Endodermal cell (in vitro differentiated cells): Measurements from ENCODE around the gene ANGPTL8. TPM values are rescaled to one million over a fixed set of nuclear protein-coding genes. Genes with fewer than 3 reads are reported as not detected.
A peak's percentile ranks its signal among the peaks of the same experiment; 100 is the strongest.

Experiments used
- DNase-seq: peaks from one replicate; pipeline ENCODE4 v3.0.0-alpha.2; 2017
- H3K27ac ChIP-seq: 2 replicates; pipeline ENCODE4 v1.5.1; 2013; ENCODE audit warnings: mild to moderate bottlenecking, low read depth, low read length, moderate library complexity
- H3K27me3 ChIP-seq: 2 replicates; pipeline ENCODE4 v1.6.1; 2013; ENCODE audit warnings: mild to moderate bottlenecking, low read length, moderate library complexity; ENCODE audit not compliant: insufficient read depth, control insufficient read depth, poor library complexity, severe bottlenecking
- H3K36me3 ChIP-seq: 2 replicates; pipeline ENCODE4 v1.7.0; 2013; ENCODE audit warnings: mild to moderate bottlenecking, low read length, moderate library complexity; ENCODE audit not compliant: control insufficient read depth, insufficient read depth
- H3K4me1 ChIP-seq: one replicate; pipeline ENCODE4 v1.7.0; 2013; ENCODE audit warnings: low read length; ENCODE audit not compliant: control insufficient read depth, insufficient read depth
- H3K4me3 ChIP-seq: 2 replicates; pipeline ENCODE4 v1.5.1; 2013; ENCODE audit warnings: mild to moderate bottlenecking, low read length, moderate library complexity
- H3K9ac ChIP-seq: 2 replicates; pipeline ENCODE4 v1.6.1; 2013; ENCODE audit warnings: mild to moderate bottlenecking, low read length, moderate library complexity; ENCODE audit not compliant: poor library complexity, severe bottlenecking; ENCODE audit errors: extremely low read depth
- H3K9me3 ChIP-seq: 2 replicates; pipeline ENCODE4 v1.6.1; 2013; ENCODE audit warnings: mild to moderate bottlenecking, low read length, moderate library complexity; ENCODE audit not compliant: control insufficient read depth
- H3K27ac Mint-ChIP-seq: 2 replicates; pipeline ENCODE4 v1.8.0; 2020; ENCODE audit warnings: mixed read lengths
- H3K27me3 Mint-ChIP-seq: 2 replicates; pipeline ENCODE4 v1.8.0; 2021; ENCODE audit warnings: mild to moderate bottlenecking, mixed read lengths; ENCODE audit not compliant: insufficient read depth
- H3K36me3 Mint-ChIP-seq: 2 replicates; pipeline ENCODE4 v1.8.0; 2020; ENCODE audit warnings: low read depth, mixed read lengths
- H3K4me1 Mint-ChIP-seq: 2 replicates; pipeline ENCODE4 v1.8.0; 2020; ENCODE audit warnings: mixed read lengths
- H3K4me3 Mint-ChIP-seq: 2 replicates; pipeline ENCODE4 v1.8.0; 2020; ENCODE audit warnings: mild to moderate bottlenecking, moderate library complexity, mixed read lengths
- H3K9me3 Mint-ChIP-seq: 2 replicates; pipeline ENCODE4 v1.8.0; 2020; ENCODE audit warnings: mild to moderate bottlenecking, mixed read lengths
- WGBS, 2 experiments: methylation state at CpG; one replicate each; pipeline versions ENCODE4 v1.1.5 to v1.1.7; 2013; ENCODE audit warnings: missing lambda C conversion rate in 2 of 2, mixed read lengths in 1 of 2; ENCODE audit not compliant: insufficient coverage in 1 of 2, insufficient read length in 1 of 2; 5-methylcytosine and 5-hydroxymethylcytosine counted together
- total RNA-seq, 2 donors: library from RNA; stranded (reverse); fragmentation: NEBNext Ultra II Directional in 1 of 2; extraction: Animal tissue kit (Norgen Biotek cat#: 25700) in 1 of 2; gene quantifications; 2 replicates in 1 of 2; 3 replicates in 1 of 2; pipeline ENCODE4 v1.2.1, GENCODE V29; 2021
- TF ChIP-seq, protein P1 (sequence below): fragments of 200-600 bp; sonication (generic); conservative IDR thresholded peaks from 2 replicates; pipeline ENCODE4 v1.5.0; 2021; ENCODE audit warnings: antibody characterized with exemption, mild to moderate bottlenecking

Gene ANGPTL8
- total RNA-seq, 2 donors from 2014 or later, result not detected

GRCh38 chr19:11261971-11262839, 22.8 kb downstream of the ANGPTL8 start, which contains the start of gene DOCK6:
Gene DOCK6, minus strand, starts transcription at chr19:11262524. Its CDS starts 84 bp downstream, at chr19:11262440.
- no peaks in the 10 kb centered on the region for H3K9me3 Mint-ChIP-seq
- peak; percentile 79 for DNase-seq
- H3K4me3 Mint-ChIP-seq, result peak within 1 kb of the TSS; percentile 67
- no peak within 1 kb of the TSS for H3K27ac Mint-ChIP-seq
- H3K27me3 Mint-ChIP-seq, result peaks cover 2% of the 10 kb centered on the region
- no peaks in the 10 kb centered on the region for H3K36me3 ChIP-seq
- H3K36me3 Mint-ChIP-seq, result no peaks in the 10 kb centered on the region
- H3K4me1 Mint-ChIP-seq, result no peaks in the 10 kb centered on the region
- peak within 1 kb of the TSS; percentile 53 for H3K9ac ChIP-seq
- peak within 1 kb of the TSS; percentile 83 for H3K4me3 ChIP-seq
- no peaks in the 10 kb centered on the region for H3K9me3 ChIP-seq
- H3K27ac ChIP-seq, result no peak within 1 kb of the TSS
- 2 to 4% methylated on average over 17 to 91 of the region's 91 CpGs for WGBS, 2 experiments
- H3K4me1 ChIP-seq, result no peaks in the 10 kb centered on the region
- no peaks in the 10 kb centered on the region for H3K27me3 ChIP-seq
- TF ChIP-seq, protein P1, sequence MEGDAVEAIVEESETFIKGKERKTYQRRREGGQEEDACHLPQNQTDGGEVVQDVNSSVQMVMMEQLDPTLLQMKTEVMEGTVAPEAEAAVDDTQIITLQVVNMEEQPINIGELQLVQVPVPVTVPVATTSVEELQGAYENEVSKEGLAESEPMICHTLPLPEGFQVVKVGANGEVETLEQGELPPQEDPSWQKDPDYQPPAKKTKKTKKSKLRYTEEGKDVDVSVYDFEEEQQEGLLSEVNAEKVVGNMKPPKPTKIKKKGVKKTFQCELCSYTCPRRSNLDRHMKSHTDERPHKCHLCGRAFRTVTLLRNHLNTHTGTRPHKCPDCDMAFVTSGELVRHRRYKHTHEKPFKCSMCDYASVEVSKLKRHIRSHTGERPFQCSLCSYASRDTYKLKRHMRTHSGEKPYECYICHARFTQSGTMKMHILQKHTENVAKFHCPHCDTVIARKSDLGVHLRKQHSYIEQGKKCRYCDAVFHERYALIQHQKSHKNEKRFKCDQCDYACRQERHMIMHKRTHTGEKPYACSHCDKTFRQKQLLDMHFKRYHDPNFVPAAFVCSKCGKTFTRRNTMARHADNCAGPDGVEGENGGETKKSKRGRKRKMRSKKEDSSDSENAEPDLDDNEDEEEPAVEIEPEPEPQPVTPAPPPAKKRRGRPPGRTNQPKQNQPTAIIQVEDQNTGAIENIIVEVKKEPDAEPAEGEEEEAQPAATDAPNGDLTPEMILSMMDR, result peak; percentile 73

DNA sequence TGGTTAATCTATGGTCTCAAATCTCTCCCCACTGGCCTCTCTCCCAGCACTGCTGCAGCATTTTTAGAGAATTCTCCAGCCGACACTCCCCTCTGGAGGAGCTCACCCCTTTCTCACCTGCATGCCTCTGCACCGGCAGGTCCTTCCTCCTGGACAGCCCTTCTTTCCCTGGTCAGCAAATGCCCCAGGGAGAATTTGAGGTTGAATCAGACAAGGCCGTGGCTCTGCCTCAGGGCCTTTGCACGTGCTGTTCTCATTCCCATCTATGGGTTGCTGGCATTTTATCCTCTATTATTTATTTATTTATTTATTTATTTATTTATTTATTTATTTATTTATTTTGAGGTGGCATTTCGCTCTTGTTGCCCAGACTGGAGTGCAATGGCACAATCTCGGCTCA, 24.3 kb downstream of the ANGPTL8 start:
- TF ChIP-seq, protein P1, result no peak
- no peaks in the 10 kb centered on the region for H3K9me3 ChIP-seq
- no peaks in the 10 kb centered on the region for H3K4me1 ChIP-seq
- H3K4me3 Mint-ChIP-seq, result peak overlapping the region; percentile 67
- no peaks in the 10 kb centered on the region for H3K36me3 ChIP-seq
- no peaks in the 10 kb centered on the region for H3K36me3 Mint-ChIP-seq
- no peak overlapping the region for H3K27ac Mint-ChIP-seq
- H3K27me3 ChIP-seq, result no peaks in the 10 kb centered on the region
- peaks cover 2% of the 10 kb centered on the region for H3K27me3 Mint-ChIP-seq
- no peak for DNase-seq
- H3K9ac ChIP-seq, result no peak overlapping the region
- WGBS, 2 experiments, result 98 to 100% methylated on average over 1 to 4 of the region's 6 CpGs
- H3K27ac ChIP-seq, result no peak overlapping the region
- no peak overlapping the region for H3K4me3 ChIP-seq
- no peaks in the 10 kb centered on the region for H3K4me1 Mint-ChIP-seq
- no peaks in the 10 kb centered on the region for H3K9me3 Mint-ChIP-seq

DNA sequence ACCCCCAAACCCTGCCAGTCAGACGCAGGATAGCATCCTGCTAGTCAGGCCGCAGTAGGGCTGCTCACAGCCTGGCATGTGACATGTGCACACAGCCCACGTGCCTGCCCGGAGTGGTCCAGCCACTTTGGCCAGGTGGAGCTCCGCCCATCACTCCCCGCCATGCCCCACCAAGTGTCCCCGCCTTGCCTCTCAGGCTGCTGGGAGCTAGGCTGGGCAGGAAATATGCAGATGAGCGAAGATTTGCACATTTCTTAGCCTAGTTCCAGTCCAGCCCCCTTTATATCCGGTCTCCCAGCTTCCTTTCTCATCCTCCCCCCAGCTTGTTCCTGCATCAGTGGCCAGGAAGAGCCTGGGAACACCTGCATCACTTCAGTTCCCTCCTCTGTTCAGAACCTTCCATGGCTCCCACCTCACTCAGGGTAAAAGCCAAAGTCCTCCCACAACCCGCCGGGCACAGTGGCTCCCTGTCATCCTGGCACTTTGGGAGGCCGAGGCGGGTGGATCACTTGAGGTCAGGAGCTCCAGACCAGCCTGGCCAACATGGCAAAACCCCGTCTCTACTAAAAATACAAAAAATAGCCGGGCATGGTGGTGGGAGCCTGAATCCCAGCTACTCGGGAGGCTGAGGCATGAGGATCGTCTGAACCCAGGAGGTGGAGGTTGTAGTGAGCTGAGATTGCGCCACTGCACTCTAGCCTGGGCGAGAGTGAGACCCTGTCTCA, 25.2 kb downstream of the ANGPTL8 start:
- Mint-ChIP-seq H3K27me3 (peaks cover 2% of the 10 kb centered on the region), H3K4me3 (peak overlapping the region; percentile 67), H3K4me1 (no peaks in the 10 kb centered on the region), H3K27ac (no peak overlapping the region), H3K36me3 (no peaks in the 10 kb centered on the region), H3K9me3 (no peaks in the 10 kb centered on the region)
- Histone ChIP-seq H3K36me3 (no peaks in the 10 kb centered on the region), H3K9ac (no peak overlapping the region), H3K27ac (no peak overlapping the region), H3K27me3 (no peaks in the 10 kb centered on the region), H3K4me3 (no peak overlapping the region), H3K9me3 (no peaks in the 10 kb centered on the region), H3K4me1 (no peaks in the 10 kb centered on the region)
- TF ChIP-seq, protein P1, result no peak
- WGBS, 2 experiments, result 86 to 88% methylated on average over 12 to 17 of the region's 19 CpGs
- DNase-seq, result peak; percentile 78
